Measurements from ENCODE around the gene SEC14L6. TPM values are rescaled to one million over a fixed set of nuclear protein-coding genes. Genes with fewer than 3 reads are reported as not detected.

Gene SEC14L6
- total RNA-seq, 1 donor from 2014 or later, result not detected

GRCh38 chr22:30508216-30508615, 38.3 kb downstream of the SEC14L6 start:
- no peaks in the 10 kb centered on the region for H3K9me3 ChIP-seq

GRCh38 chr22:30507670-30508069, 38.9 kb downstream of the SEC14L6 start:
- Histone ChIP-seq H3K27ac (no peak overlapping the region), H3K4me3 (no peak overlapping the region), H3K4me1 (peaks cover 6% of the 10 kb centered on the region), H3K27me3 (no peaks in the 10 kb centered on the region), H3K36me3 (no peaks in the 10 kb centered on the region), H3K9me3 (no peaks in the 10 kb centered on the region)
- TF ChIP-seq CTCF (IDR thresholded peaks at IDR 0.05) (no peak), POLR2AphosphoS5 (IDR thresholded peaks at IDR 0.05; ENCODE audit: insufficient read depth in 1 of 2, low read depth in 1 of 2) (no peak), POLR2A (IDR thresholded peaks at IDR 0.05) (no peak)
- no peak for DNase-seq (ENCODE audit: extremely low spot score in 2 of 2)
- intact Hi-C loops (cut with DNase I), result no loop called here

More at GRCh38 chr22:30508216-30508615, 38.3 kb downstream of the SEC14L6 start:
- H3K4me1 ChIP-seq, result peaks cover 6% of the 10 kb centered on the region
- no peak overlapping the region for H3K27ac ChIP-seq
- DNase-seq (ENCODE audit: extremely low spot score in 2 of 2), result no peak
- no peak overlapping the region for H3K4me3 ChIP-seq
- H3K36me3 ChIP-seq, result no peaks in the 10 kb centered on the region
- intact Hi-C loops (cut with DNase I), result no loop called here
- H3K27me3 ChIP-seq, result no peaks in the 10 kb centered on the region
- TF ChIP-seq CTCF (IDR thresholded peaks at IDR 0.05) (no peak), POLR2AphosphoS5 (IDR thresholded peaks at IDR 0.05; ENCODE audit: insufficient read depth in 1 of 2, low read depth in 1 of 2) (no peak), POLR2A (IDR thresholded peaks at IDR 0.05) (no peak)

GRCh38 chr22:30506507-30506968, 40.0 kb downstream of the SEC14L6 start:
- no peaks in the 10 kb centered on the region for H3K27me3 ChIP-seq
- no peak for DNase-seq (ENCODE audit: extremely low spot score in 2 of 2)
- peaks cover 6% of the 10 kb centered on the region for H3K4me1 ChIP-seq
- H3K9me3 ChIP-seq, result no peaks in the 10 kb centered on the region
- intact Hi-C loops (cut with DNase I), result no loop called here
- H3K4me3 ChIP-seq, result no peak overlapping the region
- TF ChIP-seq POLR2A (IDR thresholded peaks at IDR 0.05), result no peak
- no peak for TF ChIP-seq CTCF (IDR thresholded peaks at IDR 0.05)
- no peak for TF ChIP-seq POLR2AphosphoS5 (IDR thresholded peaks at IDR 0.05; ENCODE audit: insufficient read depth in 1 of 2, low read depth in 1 of 2)
- no peaks in the 10 kb centered on the region for H3K36me3 ChIP-seq
- no peak overlapping the region for H3K27ac ChIP-seq

- H3K27ac ChIP-seq, result no peak overlapping the region
- H3K4me3 ChIP-seq, result no peak overlapping the region
- TF ChIP-seq POLR2A (IDR thresholded peaks at IDR 0.05), result no peak
- no peak for TF ChIP-seq POLR2AphosphoS5 (IDR thresholded peaks at IDR 0.05; ENCODE audit: insufficient read depth in 1 of 2, low read depth in 1 of 2)
- no peak for TF ChIP-seq CTCF (IDR thresholded peaks at IDR 0.05)
- no peak for DNase-seq (ENCODE audit: extremely low spot score in 2 of 2)
- peaks cover 6% of the 10 kb centered on the region for H3K4me1 ChIP-seq
- H3K36me3 ChIP-seq, result no peaks in the 10 kb centered on the region
- H3K27me3 ChIP-seq, result no peaks in the 10 kb centered on the region
- no peaks in the 10 kb centered on the region for H3K9me3 ChIP-seq
- intact Hi-C loops (cut with DNase I), result no loop called here
These were observed 43.0 kb downstream of the SEC14L6 start for GRCh38 chr22:30503551-30503950.

GRCh38 chr22:30502911-30503310, 43.6 kb downstream of the SEC14L6 start:
- Histone ChIP-seq H3K4me1 (peaks cover 6% of the 10 kb centered on the region), H3K36me3 (no peaks in the 10 kb centered on the region), H3K27me3 (no peaks in the 10 kb centered on the region), H3K4me3 (no peak overlapping the region), H3K27ac (no peak overlapping the region), H3K9me3 (no peaks in the 10 kb centered on the region)
- intact Hi-C loops (cut with DNase I), result no loop called here
- DNase-seq (ENCODE audit: extremely low spot score in 2 of 2), result no peak
- TF ChIP-seq POLR2AphosphoS5 (IDR thresholded peaks at IDR 0.05; ENCODE audit: insufficient read depth in 1 of 2, low read depth in 1 of 2) (no peak), CTCF (IDR thresholded peaks at IDR 0.05) (no peak), POLR2A (IDR thresholded peaks at IDR 0.05) (no peak)
